Stimulated activated CD4-positive, alpha-beta T cell treated with anti-CD3 and anti-CD28 coated beads, Interleukin-12 subunit alpha, Interleukin-12 subunit beta, amount 100 ng/mL, for 24 hours (primary cell): Measurements from ENCODE around the gene POLR2E.
A peak's percentile ranks its signal among the peaks of the same experiment; 100 is the strongest.

Experiments
- DNase-seq, 2 experiments: peaks; one replicate each; pipeline ENCODE4 v3.0.0-alpha.2; 2020; ENCODE audit warnings: low read depth in 2 of 2

Gene POLR2E

GRCh38 chr19:1081301-1082164, 13.6 kb downstream of the POLR2E start:
- DNase-seq, result no peak

GRCh38 chr19:1080360-1081161, 14.6 kb downstream of the POLR2E start:
- no peak for DNase-seq

- DNase-seq, result peak in 1 of 2 experiments; percentile 77
Observed at GRCh38 chr19:1079566-1080111, 15.5 kb downstream of the POLR2E start.

GRCh38 chr19:1076951-1077350, 18.2 kb downstream of the POLR2E start:
- peak; percentile 81 to 85 for DNase-seq

DNA sequence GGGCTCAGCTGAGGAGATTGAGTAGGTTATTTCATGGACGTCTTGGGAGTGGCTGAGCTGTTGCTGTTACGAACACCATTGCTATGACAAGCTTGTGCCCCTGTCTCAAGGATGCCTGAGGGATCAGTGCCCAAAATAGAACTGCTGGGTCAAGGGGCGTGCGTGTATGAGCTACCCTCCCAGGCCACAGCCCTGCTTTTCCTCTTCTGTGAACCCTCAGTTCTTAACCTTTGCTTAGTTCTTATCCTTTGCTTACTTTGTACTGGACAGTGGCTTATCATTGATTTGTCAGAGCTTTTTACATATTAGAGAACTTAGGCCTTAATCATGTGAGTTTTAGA, 19.2 kb downstream of the POLR2E start:
- no peak for DNase-seq

DNA sequence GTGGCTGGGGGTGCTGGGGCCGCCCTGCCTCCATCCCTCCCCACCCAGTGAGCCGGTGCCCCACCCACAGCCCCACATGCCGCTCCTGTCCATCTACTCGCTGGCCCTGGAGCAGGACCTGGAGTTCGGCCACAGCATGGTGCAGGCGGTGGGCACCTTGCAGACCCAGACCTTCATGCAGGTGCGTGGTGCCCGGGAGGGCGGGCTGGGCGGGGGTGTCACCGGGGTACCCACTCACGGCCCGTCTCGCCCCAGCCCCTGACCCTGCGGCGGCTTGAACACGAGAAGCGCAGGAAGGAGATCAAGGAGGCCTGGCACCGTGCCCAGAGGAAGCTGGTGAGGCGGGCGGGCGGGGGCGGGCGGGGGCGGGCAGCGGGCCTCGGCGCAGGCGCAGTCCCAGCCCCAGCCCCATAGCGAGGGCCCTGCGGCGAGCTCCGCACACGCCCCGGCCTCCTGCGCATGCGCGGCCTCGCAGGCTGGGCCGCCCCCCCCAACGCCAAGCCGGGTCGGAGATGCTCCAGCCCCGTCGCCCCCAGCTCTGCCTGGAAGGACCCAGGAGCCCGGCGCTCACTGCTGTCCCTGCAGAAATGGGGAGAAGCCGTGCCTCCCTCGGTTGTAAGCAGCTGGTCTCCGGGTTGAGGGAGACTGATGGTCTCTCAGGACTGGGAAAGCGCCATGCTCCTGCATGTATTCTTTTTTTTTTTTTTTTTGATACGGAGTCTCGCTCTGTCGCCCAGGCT, 20.5 kb downstream of the POLR2E start:
- peak; percentile 67 to 79 for DNase-seq

DNA sequence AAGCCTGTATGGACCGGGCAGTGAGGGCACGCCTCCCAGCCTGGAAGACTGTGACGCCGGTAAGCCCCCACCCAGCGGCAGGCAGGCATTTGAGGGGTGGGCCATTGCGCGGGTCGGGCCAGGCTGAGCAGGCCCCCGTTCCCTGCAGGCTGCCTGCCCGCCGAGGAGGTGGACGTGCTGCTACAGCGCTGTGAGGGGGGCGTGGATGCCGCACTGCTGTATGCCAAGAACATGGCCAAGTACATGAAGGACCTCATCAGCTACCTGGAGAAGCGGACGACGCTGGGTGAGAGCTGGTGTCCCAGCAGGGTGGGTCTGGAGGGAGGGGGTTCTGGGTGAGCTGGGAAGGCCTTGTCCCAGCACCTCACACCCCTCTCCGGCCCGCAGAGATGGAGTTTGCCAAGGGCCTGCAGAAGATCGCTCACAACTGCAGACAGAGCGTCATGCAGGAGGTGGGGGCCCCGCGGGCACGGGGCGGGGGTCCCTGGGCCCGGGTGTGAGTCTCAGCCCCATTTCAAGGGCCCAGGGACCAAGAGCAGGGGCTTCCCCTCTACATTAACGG, 21.1 kb downstream of the POLR2E start:
- no peak for DNase-seq

GRCh38 chr19:1073063-1073955, 21.9 kb downstream of the POLR2E start:
- no peak for DNase-seq

- DNase-seq, result no peak
Observed at GRCh38 chr19:1072371-1073015, 22.7 kb downstream of the POLR2E start.

DNA sequence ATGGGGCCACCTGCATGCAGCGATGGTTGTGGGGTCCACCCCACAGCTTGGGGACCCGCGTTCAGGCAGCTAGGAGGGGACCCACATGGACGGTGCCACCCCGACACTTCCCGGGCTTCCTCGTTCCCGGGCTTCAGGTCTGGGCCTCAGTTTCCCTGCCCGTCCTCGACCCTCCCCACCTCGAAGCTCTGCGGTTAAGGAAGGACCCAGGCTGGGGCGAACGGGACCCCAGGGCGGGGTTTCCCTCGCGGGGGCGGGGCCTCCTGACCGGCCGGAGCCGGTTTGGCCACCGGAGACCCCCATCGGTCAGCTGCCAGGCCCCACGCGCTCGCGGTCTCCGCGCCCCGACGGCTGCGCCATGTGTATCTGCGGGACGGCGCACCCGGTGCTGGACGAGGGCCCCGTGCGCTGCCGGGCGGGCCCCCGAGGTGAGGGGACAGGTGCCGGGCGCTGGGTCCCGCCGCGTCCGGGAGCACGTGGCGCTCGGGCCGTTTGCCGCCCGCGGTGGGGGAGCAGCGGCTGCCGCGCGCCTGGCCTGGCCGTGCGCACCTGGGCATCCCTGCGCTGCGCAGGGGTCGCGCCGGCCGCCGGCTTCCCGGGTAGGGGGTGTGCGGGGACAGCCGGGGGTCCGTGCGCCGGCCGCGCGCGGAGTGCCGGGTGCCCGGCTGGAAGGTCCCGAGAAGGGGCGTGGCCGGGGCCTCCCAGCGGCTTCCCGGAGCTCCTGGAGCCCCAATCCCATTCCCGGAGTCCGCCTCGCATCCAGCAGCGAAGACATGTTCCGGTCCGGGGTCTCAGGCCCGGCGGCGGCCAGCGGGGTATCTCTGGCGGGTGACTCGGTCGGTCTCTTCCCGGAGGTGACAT, 24.0 kb downstream of the POLR2E start:
- DNase-seq, result no peak

GRCh38 chr19:1070576-1070930, 24.6 kb downstream of the POLR2E start:
- DNase-seq, result no peak

- DNase-seq, result no peak
Observed at GRCh38 chr19:1069009-1069779, 26.0 kb downstream of the POLR2E start.

DNA sequence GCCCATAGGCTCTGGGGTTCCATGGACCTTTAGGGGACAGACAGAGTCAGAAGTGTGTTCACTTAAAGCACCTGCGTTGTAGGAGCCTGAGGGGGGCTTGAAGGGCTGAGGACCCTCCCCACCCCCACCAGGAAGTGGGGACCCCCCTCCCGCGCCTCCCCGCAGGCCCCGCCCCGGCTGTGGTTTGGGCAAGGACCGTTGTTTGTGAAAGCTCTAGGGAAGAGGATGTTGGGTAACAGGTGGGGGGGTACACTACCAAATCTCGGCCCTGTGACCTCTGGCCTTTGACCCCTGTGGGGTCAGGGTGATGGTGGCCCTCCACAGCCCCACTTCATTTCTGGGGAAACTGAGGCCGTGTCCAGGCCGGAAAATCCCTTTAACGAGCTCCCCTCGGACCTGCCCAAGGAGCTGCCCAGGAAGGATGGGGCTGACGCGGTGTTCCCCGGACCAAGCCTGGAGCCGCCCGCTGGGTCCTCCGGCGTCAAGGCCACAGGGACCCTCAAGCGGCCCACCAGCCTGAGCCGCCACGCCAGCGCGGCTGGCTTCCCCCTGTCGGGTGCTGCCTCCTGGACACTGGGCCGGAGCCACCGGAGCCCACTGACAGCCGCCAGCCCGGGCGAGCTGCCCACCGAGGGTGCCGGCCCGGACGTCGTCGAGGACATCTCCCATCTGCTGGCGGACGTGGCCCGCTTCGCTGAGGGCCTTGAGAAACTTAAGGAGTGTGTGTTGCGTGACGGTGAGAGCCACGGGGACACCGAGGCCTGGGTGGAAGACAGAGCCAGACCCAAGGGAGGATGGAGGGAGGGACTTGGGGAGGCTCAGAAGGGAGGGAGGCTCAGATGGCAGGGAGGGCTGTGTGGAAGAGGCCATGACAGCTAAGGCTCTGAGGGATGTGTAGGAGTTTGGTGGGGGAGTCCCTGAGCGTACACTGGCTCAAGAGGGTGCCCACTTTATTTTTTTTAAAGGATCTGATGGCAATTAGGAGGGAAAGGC, 26.9 kb downstream of the POLR2E start:
- no peak for DNase-seq

- DNase-seq, result no peak
Observed at GRCh38 chr19:1067341-1067957, 27.7 kb downstream of the POLR2E start.

- peak; percentile 60 to 74 for DNase-seq
Observed at GRCh38 chr19:1066748-1067340, 28.3 kb downstream of the POLR2E start, which contains the start of gene ARHGAP45. Gene ARHGAP45 (plus strand): TSS chr19:1067167. CDS start chr19:1067406, 239 bp downstream.

- no peak for DNase-seq
Observed at GRCh38 chr19:1066251-1066747, 28.9 kb downstream of the POLR2E start.
